Mucosa of descending colon (tissue), 3 donors: ENCODE data around the gene WASF3. TPM values are rescaled to one million over a fixed set of nuclear protein-coding genes. Genes with fewer than 3 reads are reported as not detected.

Source experiments
- ATAC-seq: fragments of 200-7000 bp; cut with Tn5 transposase; one replicate; pipeline ENCODE4 v1.9.1; 2020; ENCODE audit warnings: mild to moderate bottlenecking, moderate library complexity
- DNase-seq, 3 donors: peaks; one replicate each; pipeline ENCODE4 v3.0.0-alpha.2; 2020
- H3K36me3 ChIP-seq: fragments of 200-600 bp; one replicate; pipeline ENCODE4 v1.8.0; 2021; ENCODE audit warnings: low read depth, mild to moderate bottlenecking
- H3K4me1 ChIP-seq: fragments of 200-600 bp; one replicate; pipeline ENCODE4 v1.8.0; 2021; ENCODE audit warnings: low read depth, mild to moderate bottlenecking
- H3K4me3 ChIP-seq: fragments of 200-600 bp; one replicate; pipeline ENCODE4 v1.8.0; 2021; ENCODE audit warnings: mild to moderate bottlenecking
- H3K9me3 ChIP-seq: fragments of 200-600 bp; one replicate; pipeline ENCODE4 v1.8.0; 2021; ENCODE audit warnings: mild to moderate bottlenecking
- intact Hi-C, 2 donors: fragments of 100-400 bp; cut with DNase I in 1 of 2; cut with micrococcal nuclease in 1 of 2; formaldehyde crosslinking; loops; one replicate each; pipeline versions ENCODE4 v1.11.0 to v1.11.1; 2022; cut with DNase I, micrococcal nuclease
- total RNA-seq, 3 donors: library from RNA; stranded (reverse); fragmentation: NEBNext Ultra II Directional in 2 of 3; extraction: Animal tissue kit (Norgen Biotek cat#: 25700) in 2 of 3; gene quantifications; one replicate each; pipeline versions ENCODE4 v1.2.1 to v1.2.4, GENCODE V29; 2021 to 2023
- TF ChIP-seq, protein P1 (sequence below): fragments of 200-600 bp; IDR thresholded peaks from one replicate; pipeline ENCODE4 v1.8.0; 2022; ENCODE audit warnings: antibody characterized with exemption, mild to moderate bottlenecking
- donor health status: DM: no; HTN: no; CAD: no; lungs with moderate emphysema.
- donor health status: DM: no; HTN: no; CAD: no.
- donor health status: DM: no; HTN: yes; CAD: no.

WASF3 gene
- total RNA-seq, 3 donors from 2014 or later: 1.4 to 18.4 (median 4.4) TPM

- ATAC-seq (no peak), DNase-seq (no peak)
- TF ChIP-seq, protein P1, sequence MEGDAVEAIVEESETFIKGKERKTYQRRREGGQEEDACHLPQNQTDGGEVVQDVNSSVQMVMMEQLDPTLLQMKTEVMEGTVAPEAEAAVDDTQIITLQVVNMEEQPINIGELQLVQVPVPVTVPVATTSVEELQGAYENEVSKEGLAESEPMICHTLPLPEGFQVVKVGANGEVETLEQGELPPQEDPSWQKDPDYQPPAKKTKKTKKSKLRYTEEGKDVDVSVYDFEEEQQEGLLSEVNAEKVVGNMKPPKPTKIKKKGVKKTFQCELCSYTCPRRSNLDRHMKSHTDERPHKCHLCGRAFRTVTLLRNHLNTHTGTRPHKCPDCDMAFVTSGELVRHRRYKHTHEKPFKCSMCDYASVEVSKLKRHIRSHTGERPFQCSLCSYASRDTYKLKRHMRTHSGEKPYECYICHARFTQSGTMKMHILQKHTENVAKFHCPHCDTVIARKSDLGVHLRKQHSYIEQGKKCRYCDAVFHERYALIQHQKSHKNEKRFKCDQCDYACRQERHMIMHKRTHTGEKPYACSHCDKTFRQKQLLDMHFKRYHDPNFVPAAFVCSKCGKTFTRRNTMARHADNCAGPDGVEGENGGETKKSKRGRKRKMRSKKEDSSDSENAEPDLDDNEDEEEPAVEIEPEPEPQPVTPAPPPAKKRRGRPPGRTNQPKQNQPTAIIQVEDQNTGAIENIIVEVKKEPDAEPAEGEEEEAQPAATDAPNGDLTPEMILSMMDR: no peak
- H3K4me1 ChIP-seq: no peaks in the 10 kb centered on the region
- no peak overlapping the region for H3K4me3 ChIP-seq
- H3K9me3 ChIP-seq: no peaks in the 10 kb centered on the region
- intact Hi-C loops: no loop called here
- H3K36me3 ChIP-seq: no peaks in the 10 kb centered on the region
These were observed 9.2 kb upstream of the WASF3 start for GRCh38 chr13:26548205-26548765.

DNA sequence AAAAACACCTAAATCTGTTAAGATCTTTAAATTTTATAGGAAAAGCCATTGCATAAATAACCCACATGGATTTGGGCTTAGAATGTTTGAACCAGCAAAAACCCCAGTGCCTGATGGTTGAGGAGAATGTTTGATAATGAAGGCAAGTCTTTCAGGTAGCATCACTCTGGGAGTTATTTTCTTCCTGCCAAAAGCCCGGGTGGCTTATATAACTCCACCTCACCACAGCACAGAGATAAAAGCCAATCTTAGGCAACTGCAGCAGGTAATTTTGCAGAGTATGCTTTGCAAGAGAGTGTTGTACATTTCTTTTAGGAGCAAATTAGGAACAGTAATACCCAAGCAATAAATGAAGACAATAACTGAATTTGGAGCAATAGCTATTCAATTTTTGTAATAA is 7.8 kb upstream of the WASF3 start:
- DNase-seq (no peak), ATAC-seq (no peak)
- Histone ChIP-seq H3K9me3 (no peaks in the 10 kb centered on the region), H3K36me3 (no peaks in the 10 kb centered on the region), H3K4me1 (no peaks in the 10 kb centered on the region), H3K4me3 (no peak overlapping the region)
- intact Hi-C loops: no loop called here
- TF ChIP-seq, protein P1: no peak

- ATAC-seq: no peak
- intact Hi-C loops: no loop called here
- TF ChIP-seq, protein P1: no peak
These were observed 6.1 kb upstream of the WASF3 start for GRCh38 chr13:26551255-26551860.

GRCh38 chr13:26555413-26555812 is 2.1 kb upstream of the WASF3 start:
- H3K9me3 ChIP-seq: no peaks in the 10 kb centered on the region
- DNase-seq (no peak), ATAC-seq (no peak)
- intact Hi-C loops: no loop called here
- TF ChIP-seq, protein P1: no peak
- H3K36me3 ChIP-seq: no peaks in the 10 kb centered on the region
- H3K4me1 ChIP-seq: peaks cover 10% of the 10 kb centered on the region
- H3K4me3 ChIP-seq: no peak overlapping the region

More at GRCh38 chr13:26551255-26551860, 6.1 kb upstream of the WASF3 start:
- DNase-seq: no peak
- Histone ChIP-seq H3K4me1 (no peaks in the 10 kb centered on the region), H3K9me3 (no peaks in the 10 kb centered on the region), H3K36me3 (no peaks in the 10 kb centered on the region), H3K4me3 (no peak overlapping the region)

- TF ChIP-seq, protein P1: no peak
- no peak overlapping the region for H3K4me3 ChIP-seq
- H3K9me3 ChIP-seq: no peaks in the 10 kb centered on the region
- peaks cover 10% of the 10 kb centered on the region for H3K4me1 ChIP-seq
- DNase-seq (no peak), ATAC-seq (peak; percentile 43)
- no peaks in the 10 kb centered on the region for H3K36me3 ChIP-seq
- intact Hi-C loops: no loop called here
These were observed 461 bp upstream of the WASF3 start for GRCh38 chr13:26557051-26557392.
